GM12878 (cell line): Measurements from ENCODE around the gene CSF1R. TPM values are rescaled to one million over a fixed set of nuclear protein-coding genes. Genes with fewer than 3 reads are reported as not detected.

Experiments
- ATAC-seq: fragments of 200-7000 bp; cut with Tn5 transposase; 3 replicates; pipeline ENCODE4 v1.9.1; 2020; ENCODE audit warnings: mild to moderate bottlenecking, moderate library complexity
- BruUV-seq: library from RNA; stranded (reverse); fragments of 400-500 nt; replicated peaks from 2 replicates; lab custom pipeline; 2021; lab: Mats Ljungman, UMichigan
- CTCF ChIA-PET: fragments of 300-600 bp; sonication (Branson Sonifier 250); formaldehyde crosslinking; extraction: SDS; loops from one replicate; lab custom pipeline; 2021; ENCODE audit warnings: inconsistent platforms; lab: Yijun Ruan, JAX
- POLR2A ChIA-PET: fragments of 350-600 bp; formaldehyde crosslinking; extraction: SDS; loops from one replicate; lab custom pipeline; 2021; ENCODE audit warnings: inconsistent platforms; lab: Charles Lee
- RAD21 ChIA-PET: fragments of 300-600 bp; sonication (Branson Sonifier 250); formaldehyde crosslinking; loops from one replicate; lab custom pipeline; 2023; ENCODE audit warnings: antibody characterized with exemption; ENCODE audit not compliant: unreplicated experiment; lab: Charles Lee
- SMC1A ChIA-PET: fragments of 300-600 bp; sonication (Branson Sonifier 250); formaldehyde crosslinking; loops from one replicate; lab custom pipeline; 2023; ENCODE audit not compliant: unreplicated experiment, uncharacterized antibody; lab: Charles Lee
- DNase-seq: peaks from one replicate; pipeline ENCODE4 v3.0.0-alpha.2; 2011; ENCODE audit warnings: low read depth, low spot score
- FAIRE-seq: peaks from 3 replicates; lab custom pipeline; 2011; peaks lifted over from hg19 to GRCh38; lab: Jason Lieb, UNC
- H2AFZ ChIP-seq: 2 replicates; pipeline ENCODE4 v1.6.0; 2011; ENCODE audit warnings: low read depth, low read length, control low read depth; ENCODE audit not compliant: control insufficient read depth
- H3K27ac ChIP-seq: 2 replicates; pipeline ENCODE4 v1.5.1; 2011; ENCODE audit warnings: control low read depth; ENCODE audit not compliant: control insufficient read depth, insufficient read depth
- H3K27me3 ChIP-seq, 2 experiments: replicated peaks in 1 of 2; 2 replicates each; pipeline versions ENCODE4 v1.6.0 to v1.6.1; 2011; ENCODE audit warnings: low read length in 1 of 2; ENCODE audit not compliant: control insufficient read depth in 2 of 2, insufficient read depth in 2 of 2
- H3K36me3 ChIP-seq, 2 experiments: 2 replicates each; pipeline ENCODE4 v1.5.1; 2011; ENCODE audit warnings: low read length in 1 of 2; ENCODE audit not compliant: control insufficient read depth in 2 of 2, insufficient read depth in 2 of 2
- H3K4me1 ChIP-seq: 2 replicates; pipeline ENCODE4 v1.6.1; 2011; ENCODE audit warnings: mild to moderate bottlenecking, low read length, moderate library complexity, mixed read lengths; ENCODE audit not compliant: control insufficient read depth, insufficient read depth
- H3K4me2 ChIP-seq: 2 replicates; pipeline ENCODE4 v1.6.0; 2011; ENCODE audit warnings: control low read depth; ENCODE audit not compliant: control insufficient read depth, insufficient read depth
- H3K4me3 ChIP-seq: fragments of 200-600 bp; sonication (generic); 2 replicates; pipeline ENCODE4 v1.5.1; 2016
- H3K79me2 ChIP-seq: 2 replicates; pipeline ENCODE4 v1.6.0; 2011; ENCODE audit warnings: low read length; ENCODE audit not compliant: control insufficient read depth, insufficient read depth
- H3K9ac ChIP-seq: 2 replicates; pipeline ENCODE4 v1.8.0; 2011; ENCODE audit warnings: low read length, control low read depth, mixed read lengths; ENCODE audit not compliant: control insufficient read depth, insufficient read depth
- H3K9me3 ChIP-seq: replicated peaks from 3 replicates; pipeline ENCODE4 v1.5.1; 2011; ENCODE audit warnings: mild to moderate bottlenecking, low read length; ENCODE audit not compliant: control insufficient read depth, insufficient read depth
- H4K20me1 ChIP-seq: 2 replicates; pipeline ENCODE4 v1.6.0; 2011; ENCODE audit not compliant: control insufficient read depth, insufficient read depth
- ATF2 ChIP-seq: IDR thresholded peaks from 2 replicates; pipeline ENCODE4 v1.6.1; 2012; ENCODE audit warnings: low read length, inconsistent platforms
- BCL11A ChIP-seq: IDR thresholded peaks from 2 replicates; pipeline ENCODE4 v1.6.1; 2011; ENCODE audit warnings: low read depth, low read length
- CBFB ChIP-seq: IDR thresholded peaks from 2 replicates; pipeline ENCODE4 v1.6.1; 2016; ENCODE audit warnings: antibody characterized with exemption, low read depth
- CEBPB ChIP-seq, 2 experiments: fragments of 150-350 bp in 1 of 2; IDR thresholded peaks; 2 replicates each; pipeline ENCODE4 v1.6.1; 2012 to 2014; ENCODE audit warnings: low read depth in 2 of 2, low read length in 2 of 2, borderline replicate concordance in 1 of 2, inconsistent platforms in 1 of 2
- EGR1 ChIP-seq, 2 experiments: IDR thresholded peaks; 1 replicate in 1 of 2; 2 replicates in 1 of 2; pipeline ENCODE4 v1.6.1; 2011 to 2012; ENCODE audit warnings: low read depth in 2 of 2, low read length in 2 of 2, borderline replicate concordance in 1 of 2, mild to moderate bottlenecking in 1 of 2, moderate library complexity in 1 of 2
- SUPT20H ChIP-seq: IDR thresholded peaks from 2 replicates; pipeline ENCODE4 v1.6.1; 2011; ENCODE audit warnings: low read depth, mild to moderate bottlenecking, low read length, moderate library complexity, borderline replicate concordance; ENCODE audit not compliant: control insufficient read depth
- ZNF622 ChIP-seq: fragments of 450-650 bp; IDR thresholded peaks from 2 replicates; pipeline ENCODE4 v1.6.1; 2017; ENCODE audit warnings: mild to moderate bottlenecking, inconsistent platforms
- ZZZ3 ChIP-seq: IDR thresholded peaks from 2 replicates; pipeline ENCODE4 v1.6.1; 2011; ENCODE audit warnings: low read depth; ENCODE audit not compliant: control insufficient read depth, insufficient read length
- WGBS: methylation state at CpG from one replicate; pipeline ENCODE4 v1.1.6; 2016; ENCODE audit warnings: low lambda C conversion rate; ENCODE audit not compliant: insufficient replicate concordance, insufficient coverage; ENCODE audit errors: missing lambda C conversion rate; 5-methylcytosine and 5-hydroxymethylcytosine counted together
- in situ Hi-C: fragments of 300-500 bp; cut with MboI; formaldehyde crosslinking; loops from 9 replicates; pipeline ENCODE4 v1.14.3; 2018; ENCODE audit warnings: mixed read lengths
- intact Hi-C: fragments of 100-400 bp; cut with micrococcal nuclease; formaldehyde crosslinking; loops from one replicate; pipeline ENCODE4 v1.14.2; 2022; ENCODE audit not compliant: unreplicated experiment
- polyA plus RNA-seq, 11 experiments: library from polyadenylated mRNA; depleted of rRNA in 4 of 11; unstranded in 6 of 11; stranded (reverse) in 5 of 11; fragments of >200 nt; fragmentation: Nextera tagmentation in 4 of 11; fragmentation: Illumina TruSeq in 1 of 11; extraction: Ambion mirVana in 4 of 11; extraction: Trizol in 1 of 11; gene quantifications; 1 replicate in 1 of 11; 2 replicates in 10 of 11; pipeline versions ENCODE4 v1.2.1 to v1.2.3, GENCODE V29; 2011 to 2016; ENCODE audit warnings: inconsistent platforms in 2 of 11, missing spikeins in 2 of 11, low read depth in 1 of 11
- total RNA-seq, 4 experiments: library from RNA; depleted of rRNA in 3 of 4; stranded (reverse); fragments of >200 nt in 3 of 4; fragmentation: Illumina TruSeq in 1 of 4; extraction: Trizol in 1 of 4; gene quantifications; 2 replicates each; pipeline versions ENCODE4 v1.2.1 to v1.2.3, GENCODE V29; 2013 to 2021
- TF ChIP-seq, protein P1 (sequence below): IDR thresholded peaks from 2 replicates; pipeline ENCODE4 v1.6.1; 2012; ENCODE audit warnings: mild to moderate bottlenecking, low read depth, low read length
- TF ChIP-seq, protein P2 (sequence below): IDR thresholded peaks from 2 replicates; pipeline ENCODE4 v1.6.1; 2012; ENCODE audit warnings: improper control_type of control experiment, low read depth, low read length; ENCODE audit not compliant: insufficient replicate concordance

CSF1R gene
- total and polyA plus RNA-seq, 10 of the 15 experiments (the other 5 are each of a cell fraction or from before 2014, with no cell fraction given): 0.35 to 3.6 (median 1.2) TPM

GRCh38 chr5:150073677-150074076 is 12.7 kb downstream of the CSF1R start:
- DNase-seq (no peak), FAIRE-seq (no peak), ATAC-seq (no peak)
- SMC1A ChIA-PET: no interaction called here
- intact Hi-C loops: no loop called here
- no peak overlapping the region for H3K4me3 ChIP-seq
- 36% methylated on average over 3 of the region's 3 CpGs for WGBS
- H3K79me2 ChIP-seq: no peaks in the 10 kb centered on the region
- no peaks in the 10 kb centered on the region for H3K9me3 ChIP-seq
- no peak overlapping the region for H3K27ac ChIP-seq
- no TSS peak for BruUV-seq
- H4K20me1 ChIP-seq: no peaks in the 10 kb centered on the region
- POLR2A ChIA-PET: interaction anchor here (0.6 to 1.0 kb wide), 3 partner anchors 106 to 1179 kb away, joined by 3 to 4 read pairs (median 4); partner anchors contain the start of gene GM2A
- no peaks in the 10 kb centered on the region for H3K36me3 ChIP-seq
- H2AFZ ChIP-seq: no peak overlapping the region
- no peaks in the 10 kb centered on the region for H3K4me1 ChIP-seq
- CTCF ChIA-PET: interaction anchor here (0.9 to 2.6 kb wide), 3 partner anchors 8 to 51 kb away, joined by 3 to 12 read pairs (median 3); no protein-coding TSS in a partner anchor
- H3K27me3 ChIP-seq: no peaks in the 10 kb centered on the region
- H3K9ac ChIP-seq: no peak overlapping the region
- in situ Hi-C loops: no loop called here
- H3K4me2 ChIP-seq: no peak overlapping the region
- RAD21 ChIA-PET: no interaction called here
- TF ChIP-seq, protein P1, sequence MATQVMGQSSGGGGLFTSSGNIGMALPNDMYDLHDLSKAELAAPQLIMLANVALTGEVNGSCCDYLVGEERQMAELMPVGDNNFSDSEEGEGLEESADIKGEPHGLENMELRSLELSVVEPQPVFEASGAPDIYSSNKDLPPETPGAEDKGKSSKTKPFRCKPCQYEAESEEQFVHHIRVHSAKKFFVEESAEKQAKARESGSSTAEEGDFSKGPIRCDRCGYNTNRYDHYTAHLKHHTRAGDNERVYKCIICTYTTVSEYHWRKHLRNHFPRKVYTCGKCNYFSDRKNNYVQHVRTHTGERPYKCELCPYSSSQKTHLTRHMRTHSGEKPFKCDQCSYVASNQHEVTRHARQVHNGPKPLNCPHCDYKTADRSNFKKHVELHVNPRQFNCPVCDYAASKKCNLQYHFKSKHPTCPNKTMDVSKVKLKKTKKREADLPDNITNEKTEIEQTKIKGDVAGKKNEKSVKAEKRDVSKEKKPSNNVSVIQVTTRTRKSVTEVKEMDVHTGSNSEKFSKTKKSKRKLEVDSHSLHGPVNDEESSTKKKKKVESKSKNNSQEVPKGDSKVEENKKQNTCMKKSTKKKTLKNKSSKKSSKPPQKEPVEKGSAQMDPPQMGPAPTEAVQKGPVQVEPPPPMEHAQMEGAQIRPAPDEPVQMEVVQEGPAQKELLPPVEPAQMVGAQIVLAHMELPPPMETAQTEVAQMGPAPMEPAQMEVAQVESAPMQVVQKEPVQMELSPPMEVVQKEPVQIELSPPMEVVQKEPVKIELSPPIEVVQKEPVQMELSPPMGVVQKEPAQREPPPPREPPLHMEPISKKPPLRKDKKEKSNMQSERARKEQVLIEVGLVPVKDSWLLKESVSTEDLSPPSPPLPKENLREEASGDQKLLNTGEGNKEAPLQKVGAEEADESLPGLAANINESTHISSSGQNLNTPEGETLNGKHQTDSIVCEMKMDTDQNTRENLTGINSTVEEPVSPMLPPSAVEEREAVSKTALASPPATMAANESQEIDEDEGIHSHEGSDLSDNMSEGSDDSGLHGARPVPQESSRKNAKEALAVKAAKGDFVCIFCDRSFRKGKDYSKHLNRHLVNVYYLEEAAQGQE: no peak
- no peak for TF ChIP-seq CBFB
- no peak for TF ChIP-seq CEBPB (IDR thresholded peaks at IDR 0.05; ENCODE audit: borderline replicate concordance in 1 of 2, low read depth in 2 of 2, low read length in 2 of 2)
- no peak for TF ChIP-seq BCL11A
- TF ChIP-seq ATF2: no peak
- TF ChIP-seq, protein P2, sequence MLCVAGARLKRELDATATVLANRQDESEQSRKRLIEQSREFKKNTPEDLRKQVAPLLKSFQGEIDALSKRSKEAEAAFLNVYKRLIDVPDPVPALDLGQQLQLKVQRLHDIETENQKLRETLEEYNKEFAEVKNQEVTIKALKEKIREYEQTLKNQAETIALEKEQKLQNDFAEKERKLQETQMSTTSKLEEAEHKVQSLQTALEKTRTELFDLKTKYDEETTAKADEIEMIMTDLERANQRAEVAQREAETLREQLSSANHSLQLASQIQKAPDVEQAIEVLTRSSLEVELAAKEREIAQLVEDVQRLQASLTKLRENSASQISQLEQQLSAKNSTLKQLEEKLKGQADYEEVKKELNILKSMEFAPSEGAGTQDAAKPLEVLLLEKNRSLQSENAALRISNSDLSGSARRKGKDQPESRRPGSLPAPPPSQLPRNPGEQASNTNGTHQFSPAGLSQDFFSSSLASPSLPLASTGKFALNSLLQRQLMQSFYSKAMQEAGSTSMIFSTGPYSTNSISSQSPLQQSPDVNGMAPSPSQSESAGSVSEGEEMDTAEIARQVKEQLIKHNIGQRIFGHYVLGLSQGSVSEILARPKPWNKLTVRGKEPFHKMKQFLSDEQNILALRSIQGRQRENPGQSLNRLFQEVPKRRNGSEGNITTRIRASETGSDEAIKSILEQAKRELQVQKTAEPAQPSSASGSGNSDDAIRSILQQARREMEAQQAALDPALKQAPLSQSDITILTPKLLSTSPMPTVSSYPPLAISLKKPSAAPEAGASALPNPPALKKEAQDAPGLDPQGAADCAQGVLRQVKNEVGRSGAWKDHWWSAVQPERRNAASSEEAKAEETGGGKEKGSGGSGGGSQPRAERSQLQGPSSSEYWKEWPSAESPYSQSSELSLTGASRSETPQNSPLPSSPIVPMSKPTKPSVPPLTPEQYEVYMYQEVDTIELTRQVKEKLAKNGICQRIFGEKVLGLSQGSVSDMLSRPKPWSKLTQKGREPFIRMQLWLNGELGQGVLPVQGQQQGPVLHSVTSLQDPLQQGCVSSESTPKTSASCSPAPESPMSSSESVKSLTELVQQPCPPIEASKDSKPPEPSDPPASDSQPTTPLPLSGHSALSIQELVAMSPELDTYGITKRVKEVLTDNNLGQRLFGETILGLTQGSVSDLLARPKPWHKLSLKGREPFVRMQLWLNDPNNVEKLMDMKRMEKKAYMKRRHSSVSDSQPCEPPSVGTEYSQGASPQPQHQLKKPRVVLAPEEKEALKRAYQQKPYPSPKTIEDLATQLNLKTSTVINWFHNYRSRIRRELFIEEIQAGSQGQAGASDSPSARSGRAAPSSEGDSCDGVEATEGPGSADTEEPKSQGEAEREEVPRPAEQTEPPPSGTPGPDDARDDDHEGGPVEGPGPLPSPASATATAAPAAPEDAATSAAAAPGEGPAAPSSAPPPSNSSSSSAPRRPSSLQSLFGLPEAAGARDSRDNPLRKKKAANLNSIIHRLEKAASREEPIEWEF: no peak
- TF ChIP-seq EGR1 (IDR thresholded peaks at IDR 0.05; ENCODE audit: borderline replicate concordance in 1 of 2, low read depth in 2 of 2, low read length in 2 of 2): no peak
- TF ChIP-seq ZNF622: no peak
- TF ChIP-seq SUPT20H: no peak
- no peak for TF ChIP-seq ZZZ3
